ENCODE results near the gene BCAS3. TPM values are rescaled to one million over a fixed set of nuclear protein-coding genes. Genes with fewer than 3 reads are reported as not detected.

BCAS3 gene
- total RNA-seq, 1 donor from 2014 or later: 64.9 TPM

- TF ChIP-seq CTCF (IDR thresholded peaks at IDR 0.05; ENCODE audit: unreplicated experiment): no peak
- H3K4me1 Mint-ChIP-seq: peaks cover 78% of the 10 kb centered on the region
- no peaks in the 10 kb centered on the region for H3K27me3 Mint-ChIP-seq (ENCODE audit: low read depth)
- peaks cover 3% of the 10 kb centered on the region for H3K36me3 Mint-ChIP-seq
- H3K9me3 Mint-ChIP-seq: peaks cover 5% of the 10 kb centered on the region
- peak overlapping the region; percentile 19 for H3K27ac Mint-ChIP-seq
- H3K4me3 Mint-ChIP-seq: no peak overlapping the region
- no peak for DNase-seq (ENCODE audit: low spot score in 2 of 2, unreplicated experiment in 2 of 2)
Observed at GRCh38 chr17:61126473-61127249, 449.0 kb downstream of the BCAS3 start.

GRCh38 chr17:61127960-61128359 is 450.3 kb downstream of the BCAS3 start:
- no peak for TF ChIP-seq CTCF (IDR thresholded peaks at IDR 0.05; ENCODE audit: unreplicated experiment)
- H3K9me3 Mint-ChIP-seq: peaks cover 5% of the 10 kb centered on the region
- peaks cover 83% of the 10 kb centered on the region for H3K4me1 Mint-ChIP-seq
- no peak overlapping the region for H3K4me3 Mint-ChIP-seq
- H3K27me3 Mint-ChIP-seq (ENCODE audit: low read depth): no peaks in the 10 kb centered on the region
- DNase-seq (ENCODE audit: low spot score in 2 of 2, unreplicated experiment in 2 of 2): no peak
- peak overlapping the region; percentile 96 for H3K27ac Mint-ChIP-seq
- peaks cover 3% of the 10 kb centered on the region for H3K36me3 Mint-ChIP-seq

- Mint-ChIP-seq H3K4me1 (peaks cover 87% of the 10 kb centered on the region), H3K27me3 (ENCODE audit: low read depth) (no peaks in the 10 kb centered on the region), H3K27ac (peak overlapping the region; percentile 96), H3K36me3 (peaks cover 3% of the 10 kb centered on the region), H3K4me3 (no peak overlapping the region), H3K9me3 (peaks cover 5% of the 10 kb centered on the region)
- DNase-seq (ENCODE audit: low spot score in 2 of 2, unreplicated experiment in 2 of 2): no peak
- no peak for TF ChIP-seq CTCF (IDR thresholded peaks at IDR 0.05; ENCODE audit: unreplicated experiment)
Observed at GRCh38 chr17:61128661-61129115, 451.0 kb downstream of the BCAS3 start.

GRCh38 chr17:61129267-61130254 is 451.9 kb downstream of the BCAS3 start:
- Mint-ChIP-seq H3K4me3 (no peak overlapping the region), H3K4me1 (peaks cover 86% of the 10 kb centered on the region), H3K9me3 (peaks cover 5% of the 10 kb centered on the region), H3K27me3 (ENCODE audit: low read depth) (no peaks in the 10 kb centered on the region), H3K27ac (peak overlapping the region; percentile 96), H3K36me3 (peaks cover 3% of the 10 kb centered on the region)
- DNase-seq (ENCODE audit: low spot score in 2 of 2, unreplicated experiment in 2 of 2): no peak
- TF ChIP-seq CTCF (IDR thresholded peaks at IDR 0.05; ENCODE audit: unreplicated experiment): no peak

- H3K27ac Mint-ChIP-seq: peak overlapping the region; percentile 96
- H3K36me3 Mint-ChIP-seq: peaks cover 3% of the 10 kb centered on the region
- H3K27me3 Mint-ChIP-seq (ENCODE audit: low read depth): no peaks in the 10 kb centered on the region
- no peak for TF ChIP-seq CTCF (IDR thresholded peaks at IDR 0.05; ENCODE audit: unreplicated experiment)
- DNase-seq (ENCODE audit: low spot score in 2 of 2, unreplicated experiment in 2 of 2): no peak
- no peak overlapping the region for H3K4me3 Mint-ChIP-seq
- peaks cover 5% of the 10 kb centered on the region for H3K9me3 Mint-ChIP-seq
- H3K4me1 Mint-ChIP-seq: peaks cover 86% of the 10 kb centered on the region
Observed at GRCh38 chr17:61130330-61130729, 452.7 kb downstream of the BCAS3 start.
